Measurements from ENCODE around the gene TRMT44.

DNA sequence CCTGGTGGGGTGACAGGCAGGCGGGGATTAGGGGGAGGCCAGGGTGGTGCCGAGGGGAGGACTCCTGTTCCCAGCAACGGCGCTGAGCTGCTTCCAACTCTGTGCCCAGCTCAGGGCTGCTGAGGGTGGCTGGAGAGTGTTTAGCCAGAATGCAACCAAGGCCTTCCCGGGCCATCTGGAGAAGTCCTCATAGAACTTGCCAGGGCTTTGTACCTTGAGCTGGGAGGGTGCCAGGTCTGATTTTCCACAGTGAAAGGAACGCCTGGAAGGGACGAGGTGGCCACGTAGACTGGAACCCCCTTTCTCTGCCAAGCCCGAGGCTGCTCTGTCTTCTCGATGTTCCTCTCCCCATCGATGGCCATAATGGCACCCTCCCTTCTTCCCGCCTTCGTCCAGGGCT lies 82.6 kb downstream of the TRMT44 start:
- no peak for TF ChIP-seq FOXA1 (IDR thresholded peaks at IDR 0.05)
- no peak for TF ChIP-seq NFRKB (IDR thresholded peaks at IDR 0.05)
- no peak for TF ChIP-seq LEF1 (IDR thresholded peaks at IDR 0.05; ENCODE audit: borderline replicate concordance)
- no peak for TF ChIP-seq SUZ12 (IDR thresholded peaks at IDR 0.05)
- TF ChIP-seq TARDBP (IDR thresholded peaks at IDR 0.05) = no peak
- no peak for TF ChIP-seq SP1 (IDR thresholded peaks at IDR 0.05)
- TF ChIP-seq, protein P1, sequence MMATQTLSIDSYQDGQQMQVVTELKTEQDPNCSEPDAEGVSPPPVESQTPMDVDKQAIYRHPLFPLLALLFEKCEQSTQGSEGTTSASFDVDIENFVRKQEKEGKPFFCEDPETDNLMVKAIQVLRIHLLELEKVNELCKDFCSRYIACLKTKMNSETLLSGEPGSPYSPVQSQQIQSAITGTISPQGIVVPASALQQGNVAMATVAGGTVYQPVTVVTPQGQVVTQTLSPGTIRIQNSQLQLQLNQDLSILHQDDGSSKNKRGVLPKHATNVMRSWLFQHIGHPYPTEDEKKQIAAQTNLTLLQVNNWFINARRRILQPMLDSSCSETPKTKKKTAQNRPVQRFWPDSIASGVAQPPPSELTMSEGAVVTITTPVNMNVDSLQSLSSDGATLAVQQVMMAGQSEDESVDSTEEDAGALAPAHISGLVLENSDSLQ (IDR thresholded peaks at IDR 0.05) = no peak
